DMS79 treated with DMSO at 0.1 percent for 48 hours (cell line): ENCODE results near the gene TJP3.
"Not testable (repeated sequence)": the region's sequence is repeated elsewhere in the genome, so short reads cannot be mapped to it uniquely, and the experiment has no call there.

ENCODE experiments used
- DNase-seq: peaks from one replicate; lab custom pipeline; 2025; lab: John Stamatoyannopoulos, UW

The TJP3 gene, protein sequence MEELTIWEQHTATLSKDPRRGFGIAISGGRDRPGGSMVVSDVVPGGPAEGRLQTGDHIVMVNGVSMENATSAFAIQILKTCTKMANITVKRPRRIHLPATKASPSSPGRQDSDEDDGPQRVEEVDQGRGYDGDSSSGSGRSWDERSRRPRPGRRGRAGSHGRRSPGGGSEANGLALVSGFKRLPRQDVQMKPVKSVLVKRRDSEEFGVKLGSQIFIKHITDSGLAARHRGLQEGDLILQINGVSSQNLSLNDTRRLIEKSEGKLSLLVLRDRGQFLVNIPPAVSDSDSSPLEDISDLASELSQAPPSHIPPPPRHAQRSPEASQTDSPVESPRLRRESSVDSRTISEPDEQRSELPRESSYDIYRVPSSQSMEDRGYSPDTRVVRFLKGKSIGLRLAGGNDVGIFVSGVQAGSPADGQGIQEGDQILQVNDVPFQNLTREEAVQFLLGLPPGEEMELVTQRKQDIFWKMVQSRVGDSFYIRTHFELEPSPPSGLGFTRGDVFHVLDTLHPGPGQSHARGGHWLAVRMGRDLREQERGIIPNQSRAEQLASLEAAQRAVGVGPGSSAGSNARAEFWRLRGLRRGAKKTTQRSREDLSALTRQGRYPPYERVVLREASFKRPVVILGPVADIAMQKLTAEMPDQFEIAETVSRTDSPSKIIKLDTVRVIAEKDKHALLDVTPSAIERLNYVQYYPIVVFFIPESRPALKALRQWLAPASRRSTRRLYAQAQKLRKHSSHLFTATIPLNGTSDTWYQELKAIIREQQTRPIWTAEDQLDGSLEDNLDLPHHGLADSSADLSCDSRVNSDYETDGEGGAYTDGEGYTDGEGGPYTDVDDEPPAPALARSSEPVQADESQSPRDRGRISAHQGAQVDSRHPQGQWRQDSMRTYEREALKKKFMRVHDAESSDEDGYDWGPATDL

GRCh38 chr19:3708207-3708931 lies at the start of gene TJP3:
TSS of gene TJP3 (plus strand) at chr19:3708384. CDS start at chr19:3728433, 20,049 bp downstream.
- DNase-seq, result peak; percentile 23

GRCh38 chr19:3658870-3659745 lies 49.1 kb upstream of the TJP3 start:
- no peak for DNase-seq

DNA sequence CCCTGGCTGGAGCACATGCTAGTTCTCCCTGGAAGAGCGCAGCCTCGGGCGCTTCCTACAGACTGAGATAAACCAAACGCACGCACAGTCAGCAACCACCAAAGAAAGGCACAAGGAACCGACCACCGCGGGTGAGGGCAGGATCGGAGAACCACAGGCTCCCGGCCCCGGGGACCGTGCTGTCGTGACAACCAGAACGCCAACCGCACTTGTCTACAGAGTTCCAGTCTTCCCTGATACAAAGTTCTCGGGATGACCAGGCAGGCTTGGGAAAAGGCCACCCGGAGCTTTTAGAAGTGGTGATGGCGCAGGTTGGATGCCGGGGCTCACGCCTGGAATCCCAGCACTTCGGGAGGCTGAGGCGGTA lies 48.5 kb upstream of the TJP3 start:
- DNase-seq, result no peak

DNA sequence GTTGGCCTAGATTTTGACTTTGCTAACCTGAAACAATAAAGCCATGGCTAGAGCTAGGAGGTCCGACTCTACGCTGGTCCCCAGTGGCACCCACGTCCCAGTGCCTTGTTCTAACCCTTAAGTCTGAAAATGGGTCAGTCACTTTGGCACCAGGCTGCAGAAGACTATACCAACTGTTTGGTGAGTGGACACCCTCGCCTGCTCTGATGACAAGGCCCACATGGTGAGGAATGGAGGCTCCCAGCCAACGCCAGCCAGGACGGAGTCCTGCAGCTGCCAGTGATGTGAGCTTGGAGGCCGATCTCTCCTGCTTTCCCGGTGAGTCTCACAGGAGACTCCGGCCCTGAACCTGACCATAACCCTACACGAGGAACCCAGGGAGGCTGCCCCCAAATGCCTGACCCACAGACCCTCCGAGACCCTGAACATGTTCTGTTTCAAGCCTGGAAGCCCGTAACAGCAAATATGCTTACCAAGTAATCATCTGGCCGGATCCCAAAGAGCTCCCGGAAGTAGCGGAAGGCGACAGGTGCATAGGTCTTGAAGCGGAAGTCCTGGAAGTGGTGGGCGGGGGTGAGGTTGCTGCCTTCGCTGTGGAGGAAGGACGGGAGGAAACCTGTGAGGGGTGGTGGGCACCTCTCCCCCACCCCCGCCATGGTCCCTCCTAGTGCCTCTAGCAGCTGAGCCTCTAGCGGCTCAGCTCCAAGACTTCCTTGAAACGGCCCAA lies 47.5 kb upstream of the TJP3 start:
- no peak for DNase-seq

GRCh38 chr19:3661284-3662238 lies 46.6 kb upstream of the TJP3 start:
- no peak for DNase-seq

GRCh38 chr19:3663838-3664237 lies 44.3 kb upstream of the TJP3 start:
- no peak for DNase-seq

- no peak for DNase-seq
These were observed 43.1 kb upstream of the TJP3 start for GRCh38 chr19:3664879-3665642.

- peak; percentile 5 for DNase-seq
These were observed 42.3 kb upstream of the TJP3 start for GRCh38 chr19:3665681-3666544.

- DNase-seq, result not testable (repeated sequence)
These were observed 41.7 kb upstream of the TJP3 start for GRCh38 chr19:3666545-3666856.

GRCh38 chr19:3667037-3667638 lies 41.0 kb upstream of the TJP3 start:
- no peak for DNase-seq

GRCh38 chr19:3667766-3668165 lies 40.4 kb upstream of the TJP3 start:
- no peak for DNase-seq

- no peak for DNase-seq
These were observed 39.7 kb upstream of the TJP3 start for GRCh38 chr19:3668331-3669081.

GRCh38 chr19:3669082-3669946 lies 38.9 kb upstream of the TJP3 start:
- no peak for DNase-seq

DNA sequence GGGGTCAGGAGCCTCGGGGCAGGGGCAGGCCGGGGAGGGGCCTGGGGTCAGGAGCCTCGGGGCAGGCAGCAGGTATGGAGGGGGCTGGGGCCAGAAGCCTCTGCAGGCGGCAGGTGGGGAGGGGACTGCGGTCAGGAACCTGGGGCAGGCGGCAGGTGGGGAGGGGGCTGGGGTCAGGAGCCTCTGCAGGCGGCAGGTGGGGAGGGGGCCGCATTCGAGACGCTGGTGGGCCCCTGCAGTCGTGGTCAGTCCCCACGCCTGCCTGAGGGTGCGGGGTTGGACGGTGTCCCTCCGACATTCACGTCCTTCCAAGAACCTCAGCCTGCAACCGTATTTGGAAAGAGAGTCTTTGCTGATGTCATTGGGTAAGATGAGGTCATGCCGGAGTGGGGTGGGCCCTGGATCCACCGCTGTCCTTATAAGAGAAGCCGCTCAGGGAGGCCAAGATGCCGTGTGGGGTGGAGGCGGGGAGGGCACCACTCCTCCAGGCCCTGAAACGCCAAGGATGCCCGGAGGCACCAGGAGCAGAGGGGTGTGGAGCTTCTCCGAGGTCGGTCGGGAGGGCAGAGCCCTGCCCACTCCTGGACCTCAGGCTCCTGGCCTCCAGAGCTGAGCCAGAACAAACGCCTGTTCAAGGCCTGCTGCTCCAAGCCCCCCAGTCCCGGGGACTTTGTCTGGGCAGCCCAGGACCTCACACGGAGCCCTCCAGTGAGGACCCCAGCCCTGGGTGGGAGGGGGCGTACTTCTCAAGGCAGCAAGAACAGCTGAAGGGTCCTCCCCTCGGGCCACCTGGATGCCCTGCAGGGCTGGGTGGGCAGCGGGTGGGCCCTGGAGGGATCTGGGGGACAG lies 38.0 kb upstream of the TJP3 start:
- DNase-seq, result no peak
